NCI-H146 treated with DMSO at 0.1 percent for 48 hours (cell line): ENCODE results near the gene CEACAM6.
"Not testable (repeated sequence)": the region's sequence is repeated elsewhere in the genome, so short reads cannot be mapped to it uniquely, and the experiment has no call there.

Experiments
- DNase-seq: peaks from one replicate; lab custom pipeline; 2025; ENCODE audit not compliant: unreplicated experiment; lab: John Stamatoyannopoulos, UW

The CEACAM6 gene

GRCh38 chr19:41755328-41755913, at the start of gene CEACAM6:
CEACAM6 (plus strand) TSS chr19:41755530; CDS start chr19:41755639, 109 bp downstream.
- no peak for DNase-seq

GRCh38 chr19:41706741-41707501, 48.4 kb upstream of the CEACAM6 start:
- peak; percentile 40 for DNase-seq

- no peak for DNase-seq
These were observed 47.9 kb upstream of the CEACAM6 start for GRCh38 chr19:41707502-41707812.

DNA sequence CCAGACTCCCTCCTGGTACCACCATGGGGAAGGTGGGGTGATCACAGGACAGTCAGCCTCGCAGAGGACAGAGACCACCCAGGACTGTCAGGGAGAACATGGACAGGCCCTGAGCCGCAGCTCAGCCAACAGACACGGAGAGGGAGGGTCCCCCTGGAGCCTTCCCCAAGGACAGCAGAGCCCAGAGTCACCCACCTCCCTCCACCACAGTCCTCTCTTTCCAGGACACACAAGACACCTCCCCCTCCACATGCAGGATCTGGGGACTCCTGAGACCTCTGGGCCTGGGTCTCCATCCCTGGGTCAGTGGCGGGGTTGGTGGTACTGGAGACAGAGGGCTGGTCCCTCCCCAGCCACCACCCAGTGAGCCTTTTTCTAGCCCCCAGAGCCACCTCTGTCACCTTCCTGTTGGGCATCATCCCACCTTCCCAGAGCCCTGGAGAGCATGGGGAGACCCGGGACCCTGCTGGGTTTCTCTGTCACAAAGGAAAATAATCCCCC, 47.4 kb upstream of the CEACAM6 start:
- no peak for DNase-seq

- DNase-seq: no peak
These were observed 46.8 kb upstream of the CEACAM6 start, which contains the start of gene CEACAM5 for GRCh38 chr19:41708481-41708880. CEACAM5 (plus strand) TSS chr19:41708626; CDS start chr19:41708732, 106 bp downstream.

DNA sequence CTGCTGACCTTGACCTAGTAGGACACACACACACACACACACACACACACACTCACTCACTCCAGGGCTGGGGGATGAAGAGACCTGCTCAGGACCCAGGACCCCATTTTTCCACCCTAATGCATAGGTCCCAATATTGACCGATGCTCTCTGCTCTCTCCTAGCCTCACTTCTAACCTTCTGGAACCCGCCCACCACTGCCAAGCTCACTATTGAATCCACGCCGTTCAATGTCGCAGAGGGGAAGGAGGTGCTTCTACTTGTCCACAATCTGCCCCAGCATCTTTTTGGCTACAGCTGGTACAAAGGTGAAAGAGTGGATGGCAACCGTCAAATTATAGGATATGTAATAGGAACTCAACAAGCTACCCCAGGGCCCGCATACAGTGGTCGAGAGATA, 45.8 kb upstream of the CEACAM6 start:
- DNase-seq: not testable (repeated sequence)

DNA sequence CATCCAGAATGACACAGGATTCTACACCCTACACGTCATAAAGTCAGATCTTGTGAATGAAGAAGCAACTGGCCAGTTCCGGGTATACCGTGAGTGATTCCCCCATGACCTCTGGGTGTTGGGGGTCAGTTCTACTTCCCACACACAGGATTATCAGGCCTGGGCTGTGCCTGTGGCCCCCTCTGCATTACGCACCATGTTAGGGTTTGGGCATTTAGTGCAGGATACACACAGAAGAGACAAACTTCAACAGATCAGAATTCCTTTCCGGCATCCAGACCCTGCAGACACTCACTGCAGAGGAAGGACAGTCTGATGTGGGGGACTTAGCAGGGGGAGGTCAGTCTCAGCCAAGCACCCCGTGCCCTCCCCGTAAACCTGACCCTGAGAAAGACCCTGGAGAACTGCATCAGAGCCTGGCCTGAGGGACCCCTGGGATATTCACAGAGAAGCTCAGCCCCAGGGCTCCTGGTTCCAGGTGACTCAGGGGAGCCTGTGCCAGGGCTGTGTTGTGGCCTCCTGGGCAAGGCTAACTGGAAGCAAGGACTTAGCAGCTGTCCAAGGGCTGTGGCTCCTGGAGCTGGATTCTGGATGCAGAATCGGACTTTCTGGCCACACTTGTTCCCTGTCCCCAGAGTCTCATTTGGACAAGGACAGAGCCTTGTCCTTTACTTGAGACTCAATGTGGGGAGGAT, 45.2 kb upstream of the CEACAM6 start:
- no peak for DNase-seq

DNA sequence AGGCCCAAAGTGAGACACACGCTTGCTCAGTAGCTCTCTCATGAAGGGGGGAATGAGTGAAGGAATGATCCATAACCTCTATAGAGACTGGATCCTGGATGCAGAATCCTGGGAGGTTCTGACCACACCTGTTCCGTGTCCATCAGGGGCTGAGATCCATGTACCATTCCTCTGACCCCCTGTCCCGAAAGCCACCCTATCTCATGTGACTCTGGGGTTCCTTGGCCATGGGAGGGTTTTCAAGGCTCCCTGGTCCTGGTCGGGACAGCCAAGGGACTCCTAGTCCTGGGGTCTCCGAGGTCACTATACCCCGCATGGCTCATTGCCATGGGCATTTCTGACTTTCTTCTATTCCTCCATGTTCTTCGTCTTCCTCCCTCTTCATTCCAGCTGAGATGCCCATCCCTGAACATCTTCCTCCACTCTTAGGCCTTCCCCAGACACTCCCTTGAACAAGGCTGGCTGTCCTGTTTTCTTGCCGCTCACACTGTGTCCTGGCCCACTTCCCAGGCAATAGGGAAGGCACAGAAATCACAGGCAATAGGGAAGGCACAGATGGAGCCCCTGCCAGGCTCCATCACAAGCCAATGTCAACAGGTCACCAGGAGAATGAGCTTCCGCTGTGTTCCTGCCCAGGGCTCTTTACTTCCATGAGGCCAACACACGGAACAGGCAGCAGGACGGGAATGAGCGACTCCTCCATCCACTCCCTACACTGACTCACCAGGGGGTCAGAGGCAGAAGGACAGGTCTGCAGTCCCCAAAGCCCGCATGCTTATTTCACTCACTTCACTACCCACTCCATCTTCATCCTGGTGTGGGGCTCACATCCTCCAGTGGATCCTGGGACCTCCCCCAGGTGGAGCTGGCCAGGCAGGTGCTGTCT, 43.7 kb upstream of the CEACAM6 start:
- no peak for DNase-seq

DNA sequence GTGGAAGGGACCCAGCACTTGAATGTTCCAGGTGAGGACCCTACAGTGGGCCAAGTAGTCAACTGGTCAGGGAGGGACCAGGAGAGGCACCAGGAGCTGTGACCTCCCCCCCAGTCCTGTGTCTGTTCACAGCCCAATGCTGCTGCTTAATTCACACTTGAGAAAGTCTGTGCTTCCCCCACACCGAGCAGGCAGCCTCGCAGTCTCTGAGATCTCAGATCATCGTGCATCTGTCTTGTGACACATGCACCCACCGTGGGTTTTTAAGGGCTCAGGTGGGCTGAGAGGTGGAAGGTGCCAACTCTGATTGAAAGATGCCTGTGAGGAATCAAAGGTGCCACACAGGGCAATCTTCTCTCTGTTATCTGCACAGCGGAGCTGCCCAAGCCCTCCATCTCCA, 40.7 kb upstream of the CEACAM6 start:
- DNase-seq: no peak

DNA sequence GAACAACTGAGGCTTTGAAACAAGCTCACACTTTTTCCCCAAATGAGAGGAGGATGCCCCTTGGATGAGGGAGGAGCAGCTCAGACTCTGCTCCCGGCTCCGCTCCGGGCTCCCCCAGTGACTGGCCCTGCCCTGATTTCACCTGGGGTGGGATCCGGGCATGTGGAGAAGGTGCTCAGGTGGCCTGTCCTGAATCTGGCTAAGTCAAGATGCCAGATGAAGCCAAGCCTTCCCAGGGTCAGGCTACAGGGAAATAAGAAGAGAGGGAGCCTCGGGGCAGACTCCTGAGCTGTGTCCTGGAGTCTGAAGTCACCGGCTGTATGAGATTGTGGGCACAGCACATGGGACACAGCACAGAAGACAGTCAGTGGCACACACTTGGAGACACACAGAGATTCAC, 36.6 kb upstream of the CEACAM6 start:
- no peak for DNase-seq

DNA sequence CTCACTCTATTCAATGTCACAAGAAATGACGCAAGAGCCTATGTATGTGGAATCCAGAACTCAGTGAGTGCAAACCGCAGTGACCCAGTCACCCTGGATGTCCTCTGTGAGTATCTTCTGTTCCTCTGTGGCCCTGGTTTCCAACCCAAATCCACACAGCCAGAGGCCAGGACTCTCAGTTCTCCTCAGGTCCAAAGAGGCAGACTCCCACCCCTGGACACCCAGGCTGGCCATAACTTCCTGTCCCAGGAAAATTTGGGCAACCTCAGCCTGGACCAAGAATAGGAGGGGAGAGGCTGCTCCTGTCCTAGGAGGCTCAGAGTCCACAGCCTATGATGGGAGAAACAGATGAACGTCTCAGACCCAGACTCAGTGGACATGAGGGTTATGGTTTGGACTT, 35.2 kb upstream of the CEACAM6 start:
- no peak for DNase-seq

- no peak for DNase-seq
These were observed 28.8 kb upstream of the CEACAM6 start for GRCh38 chr19:41726493-41726892.

- DNase-seq: no peak
These were observed 21.2 kb upstream of the CEACAM6 start for GRCh38 chr19:41734156-41734555.

- peak; percentile 61 for DNase-seq
These were observed 20.7 kb upstream of the CEACAM6 start for GRCh38 chr19:41734585-41734984.

DNA sequence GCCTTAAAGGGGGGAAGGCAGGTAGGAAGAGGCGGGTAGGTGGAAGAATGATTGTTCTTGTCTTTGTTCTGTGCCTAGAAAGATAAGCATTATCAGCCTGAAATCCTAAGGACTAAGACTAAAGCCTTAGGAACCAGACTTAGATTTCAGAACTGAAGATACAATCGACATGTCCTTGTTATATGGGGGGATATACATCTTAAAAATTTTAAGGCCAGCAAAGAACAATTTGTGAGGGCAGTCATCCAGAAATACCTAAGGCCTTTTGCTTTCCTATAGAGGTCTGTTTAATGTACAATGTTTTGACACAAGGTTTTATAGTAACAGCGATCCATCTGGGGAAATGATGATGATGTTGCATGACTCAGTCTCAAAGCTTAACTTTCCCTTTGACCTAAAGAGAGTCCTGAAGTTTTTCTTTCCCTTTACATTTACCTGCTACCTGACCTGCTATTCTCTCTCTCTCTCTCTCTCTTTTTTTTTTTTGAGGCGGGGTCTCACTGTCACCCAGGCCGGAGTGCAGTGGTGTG, 20.2 kb upstream of the CEACAM6 start:
- DNase-seq: no peak

DNA sequence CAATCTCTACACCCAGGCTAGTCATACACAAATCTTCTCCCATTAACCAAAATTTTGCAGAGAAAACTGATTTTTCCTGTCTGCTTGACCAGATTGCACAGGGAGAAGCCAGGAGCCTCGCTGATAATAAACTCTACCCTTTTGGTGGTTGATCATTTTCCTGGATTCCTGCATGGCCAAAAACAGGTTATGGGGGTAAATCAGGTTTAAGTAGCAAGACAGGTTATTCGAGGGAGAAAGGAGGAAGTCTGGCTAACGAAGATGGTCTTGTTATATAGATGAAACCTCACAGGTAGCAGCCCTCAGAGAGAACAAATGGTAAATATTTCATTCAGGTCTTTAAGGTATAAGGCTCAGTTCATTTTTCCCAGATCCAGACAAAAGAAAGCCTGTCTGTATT, 16.0 kb upstream of the CEACAM6 start:
- DNase-seq: no peak

GRCh38 chr19:41740415-41741243, 14.7 kb upstream of the CEACAM6 start:
- no peak for DNase-seq

- DNase-seq: no peak
These were observed 14.1 kb upstream of the CEACAM6 start for GRCh38 chr19:41741244-41741554.

DNA sequence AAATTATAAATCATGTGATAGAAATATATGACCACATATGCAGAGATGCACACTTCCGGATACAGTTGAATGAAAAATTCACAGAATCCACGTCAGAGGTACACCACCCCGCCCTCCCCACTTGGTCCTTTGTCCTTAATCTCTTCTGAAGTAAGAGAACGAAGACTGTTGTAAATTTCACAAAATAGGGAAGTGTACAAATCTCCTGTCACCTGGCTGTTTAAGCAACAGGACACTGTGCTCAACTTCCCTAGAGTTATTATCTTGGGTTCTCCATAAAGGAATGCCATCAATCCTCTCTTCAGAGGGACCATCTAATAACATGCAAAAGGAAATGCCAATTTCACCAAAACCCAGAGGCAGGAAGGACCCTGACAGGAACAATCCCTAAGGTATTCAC, 10.5 kb upstream of the CEACAM6 start:
- DNase-seq: no peak

DNA sequence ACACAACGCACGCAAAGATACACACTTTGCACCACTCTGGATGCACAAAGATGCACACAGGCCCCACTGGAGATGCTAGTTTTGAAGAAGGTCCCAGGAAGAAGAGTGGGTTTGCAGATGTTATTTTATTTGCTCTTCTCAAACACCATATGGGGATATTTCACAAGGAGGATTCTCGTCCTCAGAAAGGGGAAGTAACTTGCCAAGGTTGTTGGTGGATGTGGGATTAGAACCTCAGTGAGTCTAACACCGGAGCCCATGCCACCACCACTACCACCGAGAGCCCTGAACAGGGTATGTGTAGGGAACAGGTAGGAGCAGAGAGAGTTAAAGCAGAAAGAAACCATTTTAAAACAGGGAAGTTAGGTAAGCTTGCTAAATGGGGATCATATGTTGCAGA, 9.6 kb upstream of the CEACAM6 start:
- no peak for DNase-seq
